ELR (cell line): ENCODE measurements around the gene PLS3.

Source experiments
- DNase-seq: peaks from one replicate; pipeline ENCODE4 v3.0.0-alpha.2; 2015; ENCODE audit warnings: low read depth

The PLS3 gene

GRCh38 chrX:115571712-115572111 lies 10.7 kb downstream of the PLS3 start:
- peak; percentile 71 for DNase-seq

- DNase-seq, result no peak
These were observed 12.2 kb downstream of the PLS3 start for GRCh38 chrX:115573185-115573584.

- no peak for DNase-seq
These were observed 15.7 kb downstream of the PLS3 start for GRCh38 chrX:115576676-115577075.

- no peak for DNase-seq
These were observed 18.4 kb downstream of the PLS3 start for GRCh38 chrX:115579327-115579726.

- DNase-seq, result no peak
These were observed 18.9 kb downstream of the PLS3 start for GRCh38 chrX:115579786-115580294.

- DNase-seq, result no peak
These were observed 21.0 kb downstream of the PLS3 start for GRCh38 chrX:115581759-115582615.

- DNase-seq, result no peak
These were observed 21.9 kb downstream of the PLS3 start for GRCh38 chrX:115582616-115583495.

- peak; percentile 66 for DNase-seq
These were observed 22.6 kb downstream of the PLS3 start for GRCh38 chrX:115583496-115584004.

- DNase-seq, result peak; percentile 67
These were observed 23.7 kb downstream of the PLS3 start for GRCh38 chrX:115584696-115585095.

GRCh38 chrX:115588179-115588578 lies 27.2 kb downstream of the PLS3 start:
- DNase-seq, result no peak

GRCh38 chrX:115589419-115589818 lies 28.4 kb downstream of the PLS3 start:
- DNase-seq, result no peak

- no peak for DNase-seq
These were observed 30.4 kb downstream of the PLS3 start for GRCh38 chrX:115591420-115591819.

GRCh38 chrX:115591856-115592842 lies 31.2 kb downstream of the PLS3 start:
- peak; percentile 27 for DNase-seq

GRCh38 chrX:115592997-115593734 lies 32.2 kb downstream of the PLS3 start:
- DNase-seq, result peak; percentile 67

GRCh38 chrX:115595049-115595448 lies 34.1 kb downstream of the PLS3 start:
- DNase-seq, result peak; percentile 50

- DNase-seq, result no peak
These were observed 37.6 kb downstream of the PLS3 start for GRCh38 chrX:115598556-115598955.

GRCh38 chrX:115602308-115602707 lies 41.3 kb downstream of the PLS3 start:
- no peak for DNase-seq

GRCh38 chrX:115602729-115603389 lies 41.9 kb downstream of the PLS3 start:
- no peak for DNase-seq

GRCh38 chrX:115603534-115604074 lies 42.6 kb downstream of the PLS3 start:
- no peak for DNase-seq

- no peak for DNase-seq
These were observed 45.9 kb downstream of the PLS3 start for GRCh38 chrX:115606861-115607260.
